HFFc6 (cell line): ENCODE measurements around the gene SERPINA5. TPM values are rescaled to one million over a fixed set of nuclear protein-coding genes. Genes with fewer than 3 reads are reported as not detected.
"Not testable (repeated sequence)": the region's sequence is repeated elsewhere in the genome, so short reads cannot be mapped to it uniquely, and the experiment has no call there.

Experiments
- DNase-seq: peaks from one replicate; pipeline ENCODE4 v3.0.0-alpha.2; 2018
- H3K27ac Mint-ChIP-seq: 2 replicates; pipeline ENCODE4 v1.8.0; 2020; ENCODE audit warnings: mild to moderate bottlenecking, mixed read lengths
- H3K27me3 Mint-ChIP-seq: 2 replicates; pipeline ENCODE4 v1.8.0; 2021; ENCODE audit warnings: mild to moderate bottlenecking, moderate library complexity, mixed read lengths; ENCODE audit not compliant: insufficient read depth
- H3K36me3 Mint-ChIP-seq: 2 replicates; pipeline ENCODE4 v1.8.0; 2021; ENCODE audit warnings: low read depth, mixed read lengths
- H3K4me1 Mint-ChIP-seq: 2 replicates; pipeline ENCODE4 v1.8.0; 2020; ENCODE audit warnings: low read depth, mixed read lengths
- H3K4me3 Mint-ChIP-seq: 2 replicates; pipeline ENCODE4 v1.8.0; 2020; ENCODE audit warnings: mild to moderate bottlenecking, moderate library complexity, mixed read lengths
- H3K9me3 Mint-ChIP-seq: 2 replicates; pipeline ENCODE4 v1.8.0; 2020; ENCODE audit warnings: mild to moderate bottlenecking, mixed read lengths
- total RNA-seq, 6 experiments: library from RNA; stranded (reverse); fragmentation: NEBNext Ultra II Directional; extraction: Animal tissue kit (Norgen Biotek cat#: 25700); gene quantifications; 2 replicates in 1 of 6; 3 replicates in 5 of 6; pipeline ENCODE4 v1.2.3, GENCODE V29; 2021
- TF ChIP-seq, protein P1 (sequence below): fragments of 200-600 bp; sonication (generic); IDR thresholded peaks from 2 replicates; pipeline ENCODE4 v1.5.0; 2021; ENCODE audit warnings: antibody characterized with exemption, mild to moderate bottlenecking

SERPINA5 gene
- total RNA-seq, 6 experiments from 2014 or later, result not detected

DNA sequence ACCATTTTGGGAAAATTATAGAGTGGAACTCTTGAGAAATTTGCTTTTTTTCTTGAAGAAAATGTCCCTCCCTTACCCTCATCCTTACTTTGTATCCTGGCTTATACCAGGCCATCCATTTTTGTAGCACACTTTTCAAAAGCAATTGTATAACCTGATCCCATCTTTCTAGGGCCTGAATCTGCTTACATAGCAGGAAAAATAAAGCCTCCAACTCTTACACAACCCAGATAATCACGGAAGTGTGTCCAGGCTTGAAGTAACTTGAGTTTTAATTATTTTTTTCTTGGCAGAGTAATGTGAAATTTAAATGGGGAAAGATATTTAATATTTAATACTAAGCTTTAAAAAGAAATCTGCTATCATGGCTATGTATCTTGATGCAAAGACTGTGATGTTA lies 53.9 kb downstream of the SERPINA5 start:
- H3K9me3 Mint-ChIP-seq, result peaks cover 55% of the 10 kb centered on the region
- TF ChIP-seq, protein P1, sequence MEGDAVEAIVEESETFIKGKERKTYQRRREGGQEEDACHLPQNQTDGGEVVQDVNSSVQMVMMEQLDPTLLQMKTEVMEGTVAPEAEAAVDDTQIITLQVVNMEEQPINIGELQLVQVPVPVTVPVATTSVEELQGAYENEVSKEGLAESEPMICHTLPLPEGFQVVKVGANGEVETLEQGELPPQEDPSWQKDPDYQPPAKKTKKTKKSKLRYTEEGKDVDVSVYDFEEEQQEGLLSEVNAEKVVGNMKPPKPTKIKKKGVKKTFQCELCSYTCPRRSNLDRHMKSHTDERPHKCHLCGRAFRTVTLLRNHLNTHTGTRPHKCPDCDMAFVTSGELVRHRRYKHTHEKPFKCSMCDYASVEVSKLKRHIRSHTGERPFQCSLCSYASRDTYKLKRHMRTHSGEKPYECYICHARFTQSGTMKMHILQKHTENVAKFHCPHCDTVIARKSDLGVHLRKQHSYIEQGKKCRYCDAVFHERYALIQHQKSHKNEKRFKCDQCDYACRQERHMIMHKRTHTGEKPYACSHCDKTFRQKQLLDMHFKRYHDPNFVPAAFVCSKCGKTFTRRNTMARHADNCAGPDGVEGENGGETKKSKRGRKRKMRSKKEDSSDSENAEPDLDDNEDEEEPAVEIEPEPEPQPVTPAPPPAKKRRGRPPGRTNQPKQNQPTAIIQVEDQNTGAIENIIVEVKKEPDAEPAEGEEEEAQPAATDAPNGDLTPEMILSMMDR, result no peak
- no peak overlapping the region for H3K4me3 Mint-ChIP-seq
- peaks cover 3% of the 10 kb centered on the region; the same call in 1 of the 2 replicates for H3K27me3 Mint-ChIP-seq
- peaks cover 8% of the 10 kb centered on the region; the same call in 1 of the 2 replicates for H3K36me3 Mint-ChIP-seq
- H3K27ac Mint-ChIP-seq, result no peak overlapping the region
- DNase-seq, result no peak
- H3K4me1 Mint-ChIP-seq, result no peaks in the 10 kb centered on the region

DNA sequence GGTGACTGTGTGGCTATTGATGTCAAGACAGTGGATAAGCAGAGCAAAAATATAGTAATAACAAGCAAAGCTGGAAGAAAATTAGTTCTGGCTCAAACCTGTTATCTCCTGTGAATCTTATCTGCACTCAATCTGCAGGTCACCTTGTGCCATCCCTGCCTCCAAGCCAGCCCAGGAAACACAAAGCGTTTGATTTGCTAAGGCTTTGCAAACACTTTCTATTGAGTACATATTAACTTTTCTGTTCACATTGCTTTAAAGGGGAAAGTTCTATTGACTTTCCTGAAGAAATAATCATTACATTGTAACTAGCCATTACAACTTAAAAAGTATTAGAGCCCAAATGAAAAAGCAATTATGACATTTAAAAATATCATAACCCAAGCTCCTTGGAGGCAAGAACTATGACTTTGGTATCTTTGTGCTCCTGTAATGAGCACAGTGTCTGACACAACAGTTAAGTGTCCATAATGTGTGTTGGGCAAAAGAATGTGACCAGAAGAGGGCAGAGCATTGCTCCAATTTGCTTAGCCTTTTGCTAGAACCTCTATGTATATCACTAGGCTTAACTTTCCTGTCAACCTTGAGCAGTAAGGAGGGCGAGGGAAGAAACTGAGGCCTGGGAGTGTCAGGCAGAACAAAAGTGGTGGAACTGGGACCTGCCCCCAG lies 55.7 kb downstream of the SERPINA5 start:
- H3K27me3 Mint-ChIP-seq, result peaks cover 3% of the 10 kb centered on the region; the same call in 1 of the 2 replicates
- H3K36me3 Mint-ChIP-seq, result peaks cover 8% of the 10 kb centered on the region; the same call in 1 of the 2 replicates
- no peak overlapping the region for H3K4me3 Mint-ChIP-seq
- H3K27ac Mint-ChIP-seq, result no peak overlapping the region
- DNase-seq, result no peak
- peaks cover 48% of the 10 kb centered on the region for H3K9me3 Mint-ChIP-seq
- TF ChIP-seq, protein P1, result no peak
- H3K4me1 Mint-ChIP-seq, result no peaks in the 10 kb centered on the region

DNA sequence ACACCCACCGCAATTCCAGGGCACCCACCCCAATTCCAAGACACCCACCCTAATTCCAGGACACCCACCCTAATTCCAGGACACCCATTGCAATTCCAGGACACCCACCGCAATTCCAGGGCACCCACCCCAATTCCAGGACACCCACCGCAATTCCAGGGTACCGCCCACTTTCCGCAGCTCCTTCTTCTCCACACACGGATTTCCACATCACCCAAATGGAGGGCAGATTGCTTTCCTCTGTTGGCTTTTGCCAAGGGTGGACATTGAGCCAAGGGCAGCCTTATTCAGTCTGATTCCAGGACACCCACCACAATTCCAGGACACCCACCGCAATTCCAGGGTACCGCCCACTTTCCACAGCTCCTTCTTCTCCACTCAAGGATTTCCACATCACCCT lies 56.6 kb downstream of the SERPINA5 start:
- H3K4me3 Mint-ChIP-seq, DNase-seq: not testable (repeated sequence)

DNA sequence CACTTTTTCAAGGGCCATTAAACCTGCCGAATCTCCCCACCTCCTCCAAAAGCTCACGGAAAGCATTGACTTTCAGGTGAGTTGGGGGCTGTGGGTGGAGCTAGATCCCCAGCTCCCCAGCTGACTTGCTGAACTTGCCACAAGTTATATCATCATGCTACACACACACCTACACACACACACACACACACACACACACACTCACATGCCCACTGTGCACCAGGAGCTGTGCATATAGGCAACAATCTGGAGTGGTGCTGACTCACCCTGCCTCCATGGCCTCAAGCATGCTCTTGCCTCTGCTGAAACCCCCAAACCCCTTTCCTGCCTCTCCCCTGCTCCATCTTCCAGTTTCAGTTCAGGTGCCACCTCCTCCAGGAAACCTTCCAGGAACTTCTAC lies 57.1 kb downstream of the SERPINA5 start:
- H3K36me3 Mint-ChIP-seq, result peaks cover 8% of the 10 kb centered on the region; the same call in 1 of the 2 replicates
- H3K4me3 Mint-ChIP-seq, result no peak overlapping the region
- H3K9me3 Mint-ChIP-seq, result peaks cover 54% of the 10 kb centered on the region
- H3K27ac Mint-ChIP-seq, result no peak overlapping the region
- TF ChIP-seq, protein P1, result no peak
- peaks cover 3% of the 10 kb centered on the region; the same call in 1 of the 2 replicates for H3K27me3 Mint-ChIP-seq
- DNase-seq, result no peak
- no peaks in the 10 kb centered on the region for H3K4me1 Mint-ChIP-seq

More for the DNA sequence above, 56.6 kb downstream of the SERPINA5 start:
- H3K4me1 Mint-ChIP-seq, H3K27ac Mint-ChIP-seq, H3K36me3 Mint-ChIP-seq, H3K27me3 Mint-ChIP-seq: not testable (repeated sequence)
- peaks cover 52% of the 10 kb centered on the region for H3K9me3 Mint-ChIP-seq

DNA sequence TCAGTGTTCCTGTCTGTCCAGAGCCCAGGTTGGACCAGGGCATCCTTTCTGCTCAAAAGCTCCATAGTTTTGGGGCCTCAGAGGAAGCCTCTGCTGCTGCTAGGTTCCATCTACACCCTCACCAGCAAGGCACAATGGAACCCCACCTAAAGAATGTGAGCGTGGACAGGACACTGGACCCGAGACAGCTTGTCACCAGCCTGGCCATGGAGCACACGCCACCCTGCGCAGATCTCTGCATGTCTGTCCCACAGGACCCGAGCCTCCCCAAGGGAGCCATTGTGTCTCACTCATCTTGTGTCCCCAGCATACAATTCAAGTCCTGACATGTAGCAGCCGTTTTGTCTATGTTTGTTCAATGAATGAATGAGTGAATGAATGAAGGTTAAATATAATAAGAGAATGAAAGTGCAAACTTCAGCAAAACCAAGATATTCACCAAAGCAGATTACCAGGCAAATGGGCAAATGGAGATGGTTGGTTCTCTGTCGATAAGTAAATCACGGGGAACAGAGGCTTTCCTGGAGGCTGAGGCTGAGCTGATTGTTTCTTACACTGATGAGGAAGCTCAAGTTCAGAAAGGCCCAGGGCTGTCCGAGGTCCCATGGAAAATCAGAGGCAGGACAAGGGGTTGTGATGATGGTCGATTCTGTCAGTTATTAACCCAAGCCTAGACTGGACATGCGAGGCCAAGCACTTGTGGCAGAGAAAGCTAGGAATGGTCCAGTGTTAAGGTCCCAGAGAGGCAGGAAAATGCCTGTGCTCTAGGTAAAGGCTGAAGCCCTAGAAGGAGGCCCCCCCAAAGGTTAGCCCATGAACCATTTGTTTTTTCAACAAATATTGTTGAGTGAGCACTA lies 58.0 kb downstream of the SERPINA5 start:
- DNase-seq, result no peak
- H3K4me3 Mint-ChIP-seq, result no peak overlapping the region
- H3K9me3 Mint-ChIP-seq, result peaks cover 54% of the 10 kb centered on the region
- peaks cover 3% of the 10 kb centered on the region; the same call in 1 of the 2 replicates for H3K27me3 Mint-ChIP-seq
- TF ChIP-seq, protein P1, result no peak
- no peaks in the 10 kb centered on the region for H3K4me1 Mint-ChIP-seq
- no peak overlapping the region for H3K27ac Mint-ChIP-seq
- H3K36me3 Mint-ChIP-seq, result peaks cover 8% of the 10 kb centered on the region; the same call in 1 of the 2 replicates
